SU-DHL-6 (cell line): ENCODE measurements around the gene RBM34.

ENCODE experiments used
- EZH2phosphoT487 ChIP-seq: fragments of 200-600 bp; sonication (generic), shearing (Covaris generic); conservative IDR thresholded peaks from 2 replicates; pipeline ENCODE4 v1.6.1; 2018; ENCODE audit warnings: mild to moderate bottlenecking, antibody characterized with exemption, low read length, moderate library complexity, mixed read lengths
- TF ChIP-seq, protein P1 (sequence below): fragments of 200-600 bp; sonication (generic); IDR thresholded peaks from one replicate; pipeline ENCODE4 v1.5.1; 2017; ENCODE audit warnings: antibody characterized with exemption, mild to moderate bottlenecking, low read length, moderate library complexity; ENCODE audit not compliant: insufficient read depth, poor library complexity, severe bottlenecking

DNA sequence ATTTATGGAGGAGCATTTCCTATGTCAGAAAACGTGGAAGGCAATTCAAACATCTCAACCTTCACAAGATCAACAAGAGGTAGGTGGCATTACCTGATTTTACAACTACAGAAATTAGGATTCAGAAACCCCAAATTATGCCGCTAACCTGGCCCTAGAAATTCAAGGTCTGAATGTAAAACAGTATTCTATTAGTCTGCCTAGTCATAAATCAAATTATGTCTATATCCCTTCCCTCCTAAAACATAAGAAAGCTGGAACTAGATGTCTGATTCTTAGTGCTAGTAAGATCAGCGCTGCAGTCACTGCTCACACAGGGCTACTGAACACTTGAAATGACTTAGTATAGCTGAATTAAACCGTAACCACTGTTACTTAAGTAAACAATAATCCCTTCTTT is 33.8 kb downstream of the RBM34 start:
- TF ChIP-seq, protein P1, sequence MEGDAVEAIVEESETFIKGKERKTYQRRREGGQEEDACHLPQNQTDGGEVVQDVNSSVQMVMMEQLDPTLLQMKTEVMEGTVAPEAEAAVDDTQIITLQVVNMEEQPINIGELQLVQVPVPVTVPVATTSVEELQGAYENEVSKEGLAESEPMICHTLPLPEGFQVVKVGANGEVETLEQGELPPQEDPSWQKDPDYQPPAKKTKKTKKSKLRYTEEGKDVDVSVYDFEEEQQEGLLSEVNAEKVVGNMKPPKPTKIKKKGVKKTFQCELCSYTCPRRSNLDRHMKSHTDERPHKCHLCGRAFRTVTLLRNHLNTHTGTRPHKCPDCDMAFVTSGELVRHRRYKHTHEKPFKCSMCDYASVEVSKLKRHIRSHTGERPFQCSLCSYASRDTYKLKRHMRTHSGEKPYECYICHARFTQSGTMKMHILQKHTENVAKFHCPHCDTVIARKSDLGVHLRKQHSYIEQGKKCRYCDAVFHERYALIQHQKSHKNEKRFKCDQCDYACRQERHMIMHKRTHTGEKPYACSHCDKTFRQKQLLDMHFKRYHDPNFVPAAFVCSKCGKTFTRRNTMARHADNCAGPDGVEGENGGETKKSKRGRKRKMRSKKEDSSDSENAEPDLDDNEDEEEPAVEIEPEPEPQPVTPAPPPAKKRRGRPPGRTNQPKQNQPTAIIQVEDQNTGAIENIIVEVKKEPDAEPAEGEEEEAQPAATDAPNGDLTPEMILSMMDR, result no peak
- TF ChIP-seq EZH2phosphoT487, result no peak
